HG03558 (cell line): Measurements from ENCODE around the gene FAM234B.

ENCODE experiments used
- ATAC-seq: cut with Tn5 transposase; IDR thresholded peaks from one replicate; pipeline ENCODE4 v1.9.1; 2021; ENCODE audit warnings: moderate number of reproducible peaks; ENCODE audit not compliant: unreplicated experiment; ENCODE audit errors: extremely low read depth

FAM234B gene

GRCh38 chr12:13044002-13044905 is at the start of gene FAM234B:
Gene FAM234B, plus strand, starts transcription at chr12:13044381. Its CDS starts 23 bp downstream, at chr12:13044404.
- ATAC-seq = peak; percentile 44

- ATAC-seq = no peak
Measured at GRCh38 chr12:12995088-12995487, 49.1 kb upstream of the FAM234B start.

- no peak for ATAC-seq
Measured at GRCh38 chr12:12996209-12996608, 48.0 kb upstream of the FAM234B start.

- no peak for ATAC-seq
Measured at GRCh38 chr12:12997156-12997555, 47.0 kb upstream of the FAM234B start.

- no peak for ATAC-seq
Measured at GRCh38 chr12:12997734-12998133, 46.4 kb upstream of the FAM234B start.

- no peak for ATAC-seq
Measured at GRCh38 chr12:12998248-12998647, 45.9 kb upstream of the FAM234B start.

GRCh38 chr12:12999271-12999958 is 44.8 kb upstream of the FAM234B start:
- ATAC-seq = no peak

GRCh38 chr12:12999959-13000615 is 44.1 kb upstream of the FAM234B start, which contains the start of gene HEBP1:
Gene HEBP1, minus strand, starts transcription at chr12:13000265. Its CDS starts 151 bp downstream, at chr12:13000114.
- ATAC-seq = peak; percentile 51

GRCh38 chr12:13000616-13000924 is 43.6 kb upstream of the FAM234B start:
- ATAC-seq = peak; percentile 10

GRCh38 chr12:13000925-13001774 is 43.0 kb upstream of the FAM234B start:
- ATAC-seq = no peak

GRCh38 chr12:13001775-13002040 is 42.5 kb upstream of the FAM234B start:
- no peak for ATAC-seq

GRCh38 chr12:13002301-13003097 is 41.7 kb upstream of the FAM234B start:
- no peak for ATAC-seq

- ATAC-seq = no peak
Measured at GRCh38 chr12:13004361-13004760, 39.8 kb upstream of the FAM234B start.

GRCh38 chr12:13004986-13005385 is 39.2 kb upstream of the FAM234B start:
- no peak for ATAC-seq

GRCh38 chr12:13005649-13006048 is 38.5 kb upstream of the FAM234B start:
- ATAC-seq = no peak

- no peak for ATAC-seq
Measured at GRCh38 chr12:13007496-13008233, 36.5 kb upstream of the FAM234B start.

- no peak for ATAC-seq
Measured at GRCh38 chr12:13008741-13009380, 35.3 kb upstream of the FAM234B start.

GRCh38 chr12:13011098-13011497 is 33.1 kb upstream of the FAM234B start:
- no peak for ATAC-seq
